C4-2B (cell line): ENCODE data around the gene TRIM37.

ENCODE experiments used
- H3K27ac ChIP-seq: fragments of 450-650 bp; 2 replicates; pipeline ENCODE4 v1.5.1; 2017
- CTCF ChIP-seq: fragments of 450-650 bp; conservative IDR thresholded peaks from 2 replicates; pipeline ENCODE4 v1.5.1; 2017; ENCODE audit warnings: mild to moderate bottlenecking
- ZFX ChIP-seq: fragments of 450-650 bp; IDR thresholded peaks from 2 replicates; pipeline ENCODE4 v1.6.1; 2017

The TRIM37 gene

GRCh38 chr17:59062509-59062908, 44.2 kb downstream of the TRIM37 start:
- H3K27ac ChIP-seq, result no peak overlapping the region
- no peak for TF ChIP-seq CTCF
- no peak for TF ChIP-seq ZFX

GRCh38 chr17:59056857-59057256, 49.8 kb downstream of the TRIM37 start:
- no peak for TF ChIP-seq ZFX
- no peak for TF ChIP-seq CTCF
- no peak overlapping the region for H3K27ac ChIP-seq

GRCh38 chr17:59049798-59050197, 56.9 kb downstream of the TRIM37 start:
- no peak overlapping the region for H3K27ac ChIP-seq
- TF ChIP-seq CTCF (no peak), ZFX (no peak)

- no peak overlapping the region for H3K27ac ChIP-seq
- TF ChIP-seq CTCF (no peak), ZFX (no peak)
Observed at GRCh38 chr17:59047616-59048015, 59.1 kb downstream of the TRIM37 start.

GRCh38 chr17:59046192-59046591, 60.5 kb downstream of the TRIM37 start:
- no peak overlapping the region for H3K27ac ChIP-seq
- TF ChIP-seq ZFX (no peak), CTCF (no peak)

GRCh38 chr17:59038734-59039133, 67.9 kb downstream of the TRIM37 start:
- TF ChIP-seq CTCF (no peak), ZFX (no peak)

GRCh38 chr17:59037960-59038359, 68.7 kb downstream of the TRIM37 start:
- H3K27ac ChIP-seq, result no peak overlapping the region
- no peak for TF ChIP-seq ZFX
- TF ChIP-seq CTCF, result no peak

More at GRCh38 chr17:59038734-59039133, 67.9 kb downstream of the TRIM37 start:
- H3K27ac ChIP-seq, result no peak overlapping the region
